Right atrium auricular region (tissue), 2 donors: Measurements from ENCODE around the gene PRKRIP1. TPM values are rescaled to one million over a fixed set of nuclear protein-coding genes. Genes with fewer than 3 reads are reported as not detected.
A peak's percentile ranks its signal among the peaks of the same experiment; 100 is the strongest.
"Not testable (repeated sequence)": the region's sequence is repeated elsewhere in the genome, so short reads cannot be mapped to it uniquely, and the experiment has no call there.

Experiments
- DNase-seq: peaks from one replicate; pipeline ENCODE4 v3.0.0-alpha.2; 2019; ENCODE audit warnings: low spot score
- H3K27ac ChIP-seq, 2 donors: fragments of 200-600 bp; sonication (generic); 1 replicate in 1 of 2; 2 replicates in 1 of 2; pipeline ENCODE4 v1.5.1; 2016 to 2019
- H3K27me3 ChIP-seq, 2 donors: fragments of 200-600 bp; sonication (generic); one replicate each; pipeline versions ENCODE4 v1.5.1 to v1.6.0; 2017 to 2019
- H3K36me3 ChIP-seq: fragments of 200-600 bp; sonication (generic); one replicate; pipeline ENCODE4 v1.5.1; 2016
- H3K4me1 ChIP-seq, 2 donors: fragments of 200-600 bp; sonication (generic); one replicate each; pipeline versions ENCODE4 v1.5.1 to v1.6.0; 2017 to 2019
- H3K4me3 ChIP-seq, 2 donors: fragments of 200-600 bp; sonication (generic); 1 replicate in 1 of 2; 2 replicates in 1 of 2; pipeline ENCODE4 v1.5.1; 2017 to 2019; ENCODE audit warnings: mild to moderate bottlenecking in 1 of 2, moderate library complexity in 1 of 2
- H3K9me3 ChIP-seq, 2 donors: fragments of 200-600 bp; sonication (generic); one replicate each; pipeline ENCODE4 v1.5.1; 2019
- total RNA-seq, 2 donors: library from RNA; depleted of rRNA; stranded (reverse); fragments of >200 nt; gene quantifications; one replicate each; pipeline ENCODE4 v1.1.0, GENCODE V29; 2016
- TF ChIP-seq, protein P1 (sequence below), 2 donors: fragments of 200-600 bp; sonication (generic); IDR thresholded peaks; one replicate each; pipeline ENCODE4 v1.5.1; 2019; ENCODE audit warnings: antibody characterized with exemption in 2 of 2

The PRKRIP1 gene
- total RNA-seq, 2 donors from 2014 or later, result 9.6 to 9.8 TPM

DNA sequence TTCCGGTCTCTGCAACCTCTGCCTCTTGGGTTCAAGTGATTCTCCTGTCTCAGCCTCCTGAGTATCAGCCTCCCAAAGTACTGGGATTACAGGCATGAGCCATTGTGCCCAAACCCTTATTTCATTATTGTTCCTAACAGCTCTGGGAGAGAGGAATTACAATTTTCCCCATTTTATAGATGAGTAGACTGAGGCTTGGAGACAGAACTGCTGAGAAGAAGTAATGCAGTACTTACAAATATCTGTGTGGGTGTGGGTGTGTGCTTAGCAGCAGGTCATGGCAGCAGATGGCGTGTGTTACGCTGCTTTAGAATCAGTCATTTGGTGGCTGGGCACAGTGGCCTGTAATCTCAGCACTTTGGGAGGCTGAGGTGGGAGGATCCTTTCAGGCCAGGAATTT is 7.4 kb downstream of the PRKRIP1 start:
- DNase-seq, result no peak
- Histone ChIP-seq H3K27me3 (no peaks in the 10 kb centered on the region), H3K9me3 (no peaks in the 10 kb centered on the region), H3K4me3 (no peak overlapping the region), H3K36me3 (peaks cover 76% of the 10 kb centered on the region), H3K4me1 (no peaks in the 10 kb centered on the region), H3K27ac (no peak overlapping the region)
- TF ChIP-seq, protein P1, sequence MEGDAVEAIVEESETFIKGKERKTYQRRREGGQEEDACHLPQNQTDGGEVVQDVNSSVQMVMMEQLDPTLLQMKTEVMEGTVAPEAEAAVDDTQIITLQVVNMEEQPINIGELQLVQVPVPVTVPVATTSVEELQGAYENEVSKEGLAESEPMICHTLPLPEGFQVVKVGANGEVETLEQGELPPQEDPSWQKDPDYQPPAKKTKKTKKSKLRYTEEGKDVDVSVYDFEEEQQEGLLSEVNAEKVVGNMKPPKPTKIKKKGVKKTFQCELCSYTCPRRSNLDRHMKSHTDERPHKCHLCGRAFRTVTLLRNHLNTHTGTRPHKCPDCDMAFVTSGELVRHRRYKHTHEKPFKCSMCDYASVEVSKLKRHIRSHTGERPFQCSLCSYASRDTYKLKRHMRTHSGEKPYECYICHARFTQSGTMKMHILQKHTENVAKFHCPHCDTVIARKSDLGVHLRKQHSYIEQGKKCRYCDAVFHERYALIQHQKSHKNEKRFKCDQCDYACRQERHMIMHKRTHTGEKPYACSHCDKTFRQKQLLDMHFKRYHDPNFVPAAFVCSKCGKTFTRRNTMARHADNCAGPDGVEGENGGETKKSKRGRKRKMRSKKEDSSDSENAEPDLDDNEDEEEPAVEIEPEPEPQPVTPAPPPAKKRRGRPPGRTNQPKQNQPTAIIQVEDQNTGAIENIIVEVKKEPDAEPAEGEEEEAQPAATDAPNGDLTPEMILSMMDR (IDR thresholded peaks at IDR 0.05), result no peak

DNA sequence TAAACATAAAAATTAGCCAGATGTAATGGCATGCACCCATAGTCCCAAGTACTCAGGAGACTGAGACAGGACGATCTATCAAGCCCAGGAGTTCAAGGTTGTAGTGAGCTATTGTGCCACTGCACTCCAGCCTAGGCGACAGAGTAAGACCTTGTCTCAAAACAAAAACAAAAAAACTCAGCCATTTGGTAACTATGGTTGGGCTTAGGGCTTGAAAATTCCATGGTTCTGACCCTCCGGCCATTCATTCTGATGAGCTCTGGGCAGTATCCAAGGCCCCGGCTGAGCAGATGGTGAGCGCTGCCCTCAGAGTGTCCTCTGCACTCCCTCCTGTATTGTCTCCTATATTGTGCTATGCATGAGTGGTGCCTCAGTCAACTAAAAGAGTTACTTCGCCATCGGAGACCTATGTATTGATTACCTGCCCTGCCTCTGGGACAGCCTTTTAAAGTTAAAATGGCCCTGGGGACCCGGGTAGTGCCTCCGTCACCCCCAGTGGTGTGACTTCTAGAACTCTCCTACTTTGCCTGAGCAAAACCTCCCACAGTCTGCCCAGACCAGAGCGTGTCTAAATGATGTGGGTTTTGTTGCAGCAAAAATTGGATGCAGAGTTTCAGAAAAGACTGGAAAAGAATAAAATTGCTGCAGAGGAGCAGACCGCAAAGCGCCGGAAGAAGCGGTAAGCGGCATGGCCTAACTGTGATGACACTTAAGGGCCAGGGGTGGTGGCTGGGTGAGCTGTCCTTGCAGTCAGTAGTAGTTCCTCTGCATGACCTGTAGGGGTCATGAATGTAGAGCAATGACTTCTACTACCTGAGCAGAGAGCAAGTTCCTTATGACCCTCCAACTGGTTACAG is 8.1 kb downstream of the PRKRIP1 start:
- Histone ChIP-seq H3K4me3 (no peak overlapping the region), H3K27me3 (no peaks in the 10 kb centered on the region), H3K9me3 (no peaks in the 10 kb centered on the region), H3K4me1 (no peaks in the 10 kb centered on the region), H3K27ac (no peak overlapping the region), H3K36me3 (peaks cover 80% of the 10 kb centered on the region)
- TF ChIP-seq, protein P1 (IDR thresholded peaks at IDR 0.05), result peak in 1 of 2 donors; percentile 66
- DNase-seq, result no peak

DNA sequence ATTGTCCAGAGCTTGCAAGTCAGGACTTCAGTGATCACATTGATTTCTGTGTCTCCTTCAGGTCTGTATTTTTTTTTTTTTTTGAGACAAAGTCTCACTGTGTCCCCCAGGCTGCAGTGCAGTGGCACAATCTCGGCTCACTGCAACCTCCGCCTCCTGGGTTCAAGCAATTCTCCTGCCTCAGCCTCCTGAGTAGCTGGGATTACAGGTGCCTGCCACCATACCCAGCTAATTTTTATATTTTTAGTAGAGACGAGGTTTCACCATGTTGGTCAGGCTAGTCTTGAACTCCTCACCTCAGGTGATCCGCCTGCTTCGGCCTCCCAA is 8.7 kb downstream of the PRKRIP1 start:
- not testable (repeated sequence) for H3K4me1 ChIP-seq, H3K9me3 ChIP-seq, H3K27me3 ChIP-seq, H3K4me3 ChIP-seq, DNase-seq, H3K27ac ChIP-seq
- H3K36me3 ChIP-seq, result peaks cover 80% of the 10 kb centered on the region

DNA sequence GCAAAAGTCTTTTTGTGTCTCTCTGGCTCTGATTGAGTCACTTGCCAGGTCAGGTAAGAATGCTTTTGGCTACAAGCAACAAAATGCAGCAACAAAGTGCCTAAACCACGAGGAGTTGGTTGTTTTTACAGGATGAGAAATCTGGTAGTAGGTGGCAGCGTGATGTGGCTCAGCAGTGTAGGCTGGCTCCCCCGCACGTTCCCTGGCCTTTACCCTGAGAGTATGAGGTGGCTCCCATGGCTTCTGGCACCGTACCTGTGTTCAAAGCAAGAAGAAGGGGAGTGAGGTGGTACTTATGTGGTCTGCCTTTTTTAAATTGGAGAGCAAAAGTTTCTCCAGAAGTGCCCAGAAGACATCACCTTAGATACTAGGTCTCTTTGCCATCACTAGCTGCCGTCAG is 11.7 kb downstream of the PRKRIP1 start:
- Histone ChIP-seq H3K4me1 (peaks cover 0 to 7% of the 10 kb centered on the region in 2 donors), H3K4me3 (no peak overlapping the region), H3K27me3 (no peaks in the 10 kb centered on the region), H3K27ac (no peak overlapping the region), H3K9me3 (no peaks in the 10 kb centered on the region), H3K36me3 (peaks cover 66% of the 10 kb centered on the region)
- TF ChIP-seq, protein P1 (IDR thresholded peaks at IDR 0.05), result no peak
- DNase-seq, result no peak

DNA sequence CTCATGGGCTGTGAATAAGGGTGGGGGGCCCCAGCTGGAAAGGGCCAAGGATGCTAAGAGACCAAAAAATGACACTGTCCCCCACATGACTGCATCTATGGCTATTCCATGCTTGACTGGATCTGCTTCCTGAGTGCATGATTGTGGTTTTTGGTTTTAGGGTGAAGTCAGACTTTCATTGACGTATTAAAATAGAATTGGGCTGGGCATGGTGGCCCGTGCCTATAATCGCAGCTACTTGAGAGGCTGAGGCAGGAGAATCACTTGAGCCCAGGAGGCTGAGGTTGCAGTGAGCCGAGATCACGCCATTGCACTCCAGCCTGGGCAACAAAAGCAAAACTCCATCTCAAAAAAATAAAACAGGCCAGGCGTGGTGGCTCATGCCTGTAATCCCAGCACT is 12.4 kb downstream of the PRKRIP1 start:
- H3K4me1 ChIP-seq, H3K4me3 ChIP-seq, DNase-seq, H3K27me3 ChIP-seq, H3K27ac ChIP-seq, H3K9me3 ChIP-seq: not testable (repeated sequence)
- peaks cover 64% of the 10 kb centered on the region for H3K36me3 ChIP-seq

DNA sequence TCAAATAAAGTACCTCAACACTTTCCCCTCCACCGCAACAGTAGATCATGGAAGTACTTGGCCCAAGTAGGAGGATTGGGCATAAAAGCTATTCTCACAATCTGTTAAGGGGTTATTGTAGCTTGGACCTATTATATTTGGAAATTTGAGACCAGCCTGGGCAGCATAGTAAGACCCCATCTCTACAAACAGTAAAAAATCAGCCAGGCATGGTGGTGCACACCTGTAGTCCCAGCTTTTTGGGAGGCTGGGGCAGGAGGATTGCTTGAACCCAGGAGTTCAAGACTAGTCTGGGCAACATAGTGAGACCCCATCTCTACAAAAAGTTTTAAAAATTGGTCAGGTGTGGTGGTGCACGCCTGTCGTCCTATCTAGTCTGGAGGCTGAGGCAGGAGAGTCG is 13.2 kb downstream of the PRKRIP1 start:
- Histone ChIP-seq H3K9me3 (no peaks in the 10 kb centered on the region), H3K4me1 (peaks cover 0 to 9% of the 10 kb centered on the region in 2 donors), H3K4me3 (no peak overlapping the region), H3K36me3 (peaks cover 60% of the 10 kb centered on the region), H3K27me3 (no peaks in the 10 kb centered on the region), H3K27ac (no peak overlapping the region)
- DNase-seq, result no peak
- TF ChIP-seq, protein P1 (IDR thresholded peaks at IDR 0.05), result no peak

DNA sequence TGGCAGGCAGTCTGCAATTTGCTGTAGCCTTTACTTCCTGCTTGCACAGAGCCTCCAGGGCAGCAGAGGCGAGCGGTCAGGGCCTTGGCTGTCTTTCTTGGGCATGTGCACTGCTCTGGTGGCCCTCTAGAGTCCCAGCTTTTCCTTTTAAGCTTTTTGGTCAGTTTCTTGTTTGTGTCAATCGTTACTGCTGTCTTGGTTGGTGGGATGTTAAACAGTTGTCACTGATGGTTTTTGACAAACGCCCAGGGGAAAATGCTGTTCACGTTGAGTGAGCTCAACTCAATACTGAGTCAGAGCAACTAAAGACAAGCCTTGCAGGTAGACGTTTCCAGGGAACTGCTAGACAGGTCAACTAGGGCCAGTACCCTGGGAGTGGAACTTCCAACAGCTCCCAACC is 14.0 kb downstream of the PRKRIP1 start:
- H3K27ac ChIP-seq, result no peak overlapping the region
- DNase-seq, result no peak
- TF ChIP-seq, protein P1 (IDR thresholded peaks at IDR 0.05), result no peak
- H3K9me3 ChIP-seq, result no peaks in the 10 kb centered on the region
- H3K4me3 ChIP-seq, result no peak overlapping the region
- H3K36me3 ChIP-seq, result peaks cover 62% of the 10 kb centered on the region
- peaks cover 0 to 9% of the 10 kb centered on the region in 2 donors for H3K4me1 ChIP-seq
- H3K27me3 ChIP-seq, result no peaks in the 10 kb centered on the region
